Coronary artery (tissue), 2 donors: ENCODE data around the gene ZNF451.

Source experiments
- DNase-seq: peaks from one replicate; pipeline ENCODE4 v3.0.0-alpha.2; 2017; ENCODE audit warnings: low spot score
- H3K27ac ChIP-seq, 2 donors: fragments of 200-600 bp; sonication (generic); one replicate each; pipeline ENCODE4 v1.5.1; 2016 to 2019
- H3K4me3 ChIP-seq: fragments of 200-600 bp; sonication (generic); 2 replicates; pipeline ENCODE4 v1.5.1; 2016; ENCODE audit warnings: mild to moderate bottlenecking, moderate library complexity
- CTCF ChIP-seq: fragments of 200-600 bp; sonication (generic); IDR thresholded peaks from one replicate; pipeline ENCODE4 v1.5.1; 2019; ENCODE audit warnings: antibody characterized with exemption

ZNF451 gene

DNA sequence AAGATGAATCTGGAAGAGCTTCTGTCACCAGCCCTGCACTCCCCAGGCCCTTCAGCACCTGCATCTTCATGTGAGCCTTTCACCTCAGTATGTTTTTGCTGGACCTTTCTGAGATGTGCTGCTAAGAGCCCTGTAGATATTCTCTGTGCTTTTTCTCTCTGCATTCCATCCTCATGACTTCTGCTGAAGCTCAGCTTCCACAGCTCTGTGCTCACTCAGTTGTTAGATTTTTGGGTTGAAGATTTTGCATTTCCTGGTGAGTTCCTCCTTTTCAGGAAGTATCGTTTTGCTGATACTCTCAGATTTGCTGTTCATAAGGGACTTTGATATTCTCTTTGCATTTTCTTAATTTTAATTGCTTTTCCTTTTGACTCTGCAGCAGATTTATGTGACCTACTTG, 25.2 kb upstream of the ZNF451 start:
- H3K4me3 ChIP-seq, result no peak overlapping the region
- H3K27ac ChIP-seq, result no peak overlapping the region
- DNase-seq, result no peak
- no peak for TF ChIP-seq CTCF

DNA sequence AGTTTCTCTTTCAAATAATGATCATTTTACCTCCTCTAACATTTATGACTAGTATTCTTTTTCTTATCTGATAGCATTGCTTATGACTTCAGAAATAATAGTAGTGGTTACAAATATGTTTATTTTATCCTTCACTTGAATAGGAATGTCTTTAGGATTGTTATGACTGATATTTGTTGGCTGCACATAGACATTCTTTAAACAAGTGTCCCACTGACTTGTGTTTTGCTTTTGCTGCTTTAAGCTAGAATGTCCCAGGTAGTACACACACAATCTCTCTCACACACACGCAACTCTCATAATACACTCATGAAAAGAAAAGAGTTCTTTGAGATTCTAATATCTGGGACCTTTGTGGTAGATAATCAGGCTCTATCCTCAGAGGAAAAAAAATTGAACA, 21.9 kb upstream of the ZNF451 start:
- no peak for DNase-seq
- H3K4me3 ChIP-seq, result no peak overlapping the region
- TF ChIP-seq CTCF, result no peak
- no peak overlapping the region for H3K27ac ChIP-seq

- H3K4me3 ChIP-seq, result no peak overlapping the region
- no peak overlapping the region for H3K27ac ChIP-seq
- TF ChIP-seq CTCF, result no peak
- no peak for DNase-seq
Measured at GRCh38 chr6:57069228-57069627, 20.8 kb upstream of the ZNF451 start.

DNA sequence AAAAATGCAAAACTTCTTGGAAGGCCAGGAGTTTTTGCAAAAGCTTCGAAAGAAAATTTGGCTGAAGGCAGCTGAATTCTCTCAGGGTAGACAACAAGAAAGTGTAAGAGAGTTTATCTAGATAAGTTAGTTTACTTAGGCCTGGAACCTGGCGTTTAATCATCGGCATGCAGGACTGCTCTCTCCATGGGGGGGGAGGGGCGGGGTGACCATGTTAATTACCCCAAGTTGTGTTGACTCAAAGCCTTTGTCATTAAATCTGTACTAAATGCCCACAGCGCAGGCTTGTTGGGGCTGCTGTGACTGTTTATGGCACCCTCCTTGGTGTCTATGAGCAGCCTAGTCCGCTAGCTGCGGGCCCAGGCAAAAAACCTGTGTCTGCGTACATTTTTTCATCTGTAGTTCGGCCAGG, 20.1 kb upstream of the ZNF451 start:
- no peak for TF ChIP-seq CTCF
- Histone ChIP-seq H3K27ac (no peak overlapping the region), H3K4me3 (no peak overlapping the region)
- no peak for DNase-seq

DNA sequence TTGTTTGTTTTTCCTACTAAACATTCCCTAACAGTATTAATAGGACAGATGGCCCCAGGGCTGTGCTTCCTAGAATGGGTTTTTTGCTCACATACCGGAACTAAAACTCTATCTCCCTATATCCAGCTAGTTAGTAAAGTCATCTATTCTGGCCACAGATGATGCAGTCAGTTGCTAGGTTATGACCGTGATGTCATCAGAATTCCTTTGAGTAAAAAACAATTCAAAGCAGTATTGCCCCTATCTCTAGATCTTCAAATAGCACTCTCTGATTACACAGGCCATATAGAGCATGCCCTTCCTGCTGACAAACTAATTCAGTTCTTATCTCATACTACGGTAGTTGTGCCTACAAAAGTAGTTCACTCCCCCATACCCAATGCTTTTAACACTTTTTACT, 17.9 kb upstream of the ZNF451 start:
- no peak for TF ChIP-seq CTCF
- DNase-seq, result no peak
- Histone ChIP-seq H3K4me3 (no peak overlapping the region), H3K27ac (no peak overlapping the region)

DNA sequence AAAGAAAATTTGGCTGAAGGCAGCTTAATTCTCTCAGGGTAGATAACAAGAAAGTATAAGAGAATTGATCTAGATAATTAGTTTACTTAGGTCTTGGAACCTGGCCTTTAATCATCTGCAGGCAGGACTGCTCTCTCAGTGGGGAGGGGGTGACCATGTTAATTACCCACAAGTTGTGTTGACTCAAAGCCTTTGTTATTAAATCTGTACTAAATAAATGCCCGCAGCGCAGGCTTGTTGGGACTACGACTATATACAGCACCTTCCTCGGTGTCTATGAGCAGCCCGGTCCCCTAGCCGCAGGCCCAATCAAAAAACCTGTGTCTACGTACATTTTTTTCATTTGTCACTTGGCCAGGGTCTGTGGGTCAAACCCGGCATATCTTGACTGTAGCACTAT, 15.6 kb upstream of the ZNF451 start:
- TF ChIP-seq CTCF, result no peak
- Histone ChIP-seq H3K4me3 (no peak overlapping the region), H3K27ac (no peak overlapping the region)
- DNase-seq, result no peak

DNA sequence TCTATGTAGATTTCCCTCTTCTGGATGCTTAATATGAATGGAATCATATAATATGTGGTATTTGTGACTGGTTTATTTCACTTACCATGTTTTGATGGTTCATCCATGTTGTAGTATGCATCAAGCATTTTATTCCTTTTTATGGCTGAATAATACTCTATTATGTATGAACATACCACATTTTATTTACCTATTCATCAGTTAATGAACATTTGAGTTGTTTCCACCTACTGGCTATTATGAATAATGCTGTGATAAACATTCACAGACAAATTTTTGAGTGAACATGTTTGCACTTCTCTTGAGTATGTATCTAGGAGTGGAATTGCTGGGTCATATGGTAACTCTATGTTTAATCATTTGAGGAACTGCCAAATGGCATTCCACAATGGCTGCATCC, 14.9 kb upstream of the ZNF451 start:
- TF ChIP-seq CTCF, result no peak
- H3K4me3 ChIP-seq, result no peak overlapping the region

More for the DNA sequence above, 14.9 kb upstream of the ZNF451 start:
- H3K27ac ChIP-seq, result no peak overlapping the region
- no peak for DNase-seq
